IPS-11a (cell line): Measurements from ENCODE around the gene STK16.

Source experiments
- H3K4me3 ChIP-seq: one replicate; pipeline ENCODE4 v1.5.1; 2013; ENCODE audit warnings: low read depth, low read length, control low read depth

STK16 gene

GRCh38 chr2:219268294-219268693, 23.0 kb downstream of the STK16 start:
- H3K4me3 ChIP-seq = no peak overlapping the region

GRCh38 chr2:219269362-219270054, 24.2 kb downstream of the STK16 start:
- H3K4me3 ChIP-seq = no peak overlapping the region

- no peak overlapping the region for H3K4me3 ChIP-seq
Measured at GRCh38 chr2:219270055-219270372, 24.7 kb downstream of the STK16 start.

GRCh38 chr2:219271021-219271420, 25.7 kb downstream of the STK16 start:
- no peak overlapping the region for H3K4me3 ChIP-seq

- no peak overlapping the region for H3K4me3 ChIP-seq
Measured at GRCh38 chr2:219272356-219272755, 27.1 kb downstream of the STK16 start.

GRCh38 chr2:219272995-219273394, 27.7 kb downstream of the STK16 start:
- H3K4me3 ChIP-seq = no peak overlapping the region

GRCh38 chr2:219273937-219274336, 28.7 kb downstream of the STK16 start:
- no peak overlapping the region for H3K4me3 ChIP-seq

GRCh38 chr2:219274361-219274921, 29.2 kb downstream of the STK16 start:
- no peak overlapping the region for H3K4me3 ChIP-seq

- H3K4me3 ChIP-seq = no peak overlapping the region
Measured at GRCh38 chr2:219277703-219278654, 32.7 kb downstream of the STK16 start.

GRCh38 chr2:219278655-219279150, 33.4 kb downstream of the STK16 start:
- peak overlapping the region; percentile 36 for H3K4me3 ChIP-seq

- peak within 1 kb of the TSS; percentile 36 for H3K4me3 ChIP-seq
Measured at GRCh38 chr2:219279151-219279915, 34.1 kb downstream of the STK16 start, which contains the start of gene DNAJB2. Gene DNAJB2, plus strand, starts transcription at chr2:219279366. Its CDS starts 468 bp downstream, at chr2:219279834.

GRCh38 chr2:219279916-219280516, 34.7 kb downstream of the STK16 start:
- H3K4me3 ChIP-seq = peak overlapping the region; percentile 31

GRCh38 chr2:219280651-219281050, 35.4 kb downstream of the STK16 start:
- H3K4me3 ChIP-seq = no peak overlapping the region

GRCh38 chr2:219281588-219281987, 36.3 kb downstream of the STK16 start:
- H3K4me3 ChIP-seq = no peak overlapping the region

GRCh38 chr2:219282375-219282774, 37.1 kb downstream of the STK16 start:
- no peak overlapping the region for H3K4me3 ChIP-seq

- H3K4me3 ChIP-seq = no peak overlapping the region
Measured at GRCh38 chr2:219282943-219283581, 37.8 kb downstream of the STK16 start.

GRCh38 chr2:219284501-219285372, 39.5 kb downstream of the STK16 start:
- H3K4me3 ChIP-seq = no peak overlapping the region

GRCh38 chr2:219285373-219285735, 40.1 kb downstream of the STK16 start:
- no peak overlapping the region for H3K4me3 ChIP-seq

- H3K4me3 ChIP-seq = no peak overlapping the region
Measured at GRCh38 chr2:219285894-219286425, 40.7 kb downstream of the STK16 start.
